HG03520 (cell line): ENCODE results near the gene CYP26C1.

Source experiments
- ATAC-seq: cut with Tn5 transposase; IDR thresholded peaks from one replicate; pipeline ENCODE4 v1.9.1; 2021; ENCODE audit warnings: mild to moderate bottlenecking, moderate library complexity; ENCODE audit not compliant: unreplicated experiment

Gene CYP26C1, protein sequence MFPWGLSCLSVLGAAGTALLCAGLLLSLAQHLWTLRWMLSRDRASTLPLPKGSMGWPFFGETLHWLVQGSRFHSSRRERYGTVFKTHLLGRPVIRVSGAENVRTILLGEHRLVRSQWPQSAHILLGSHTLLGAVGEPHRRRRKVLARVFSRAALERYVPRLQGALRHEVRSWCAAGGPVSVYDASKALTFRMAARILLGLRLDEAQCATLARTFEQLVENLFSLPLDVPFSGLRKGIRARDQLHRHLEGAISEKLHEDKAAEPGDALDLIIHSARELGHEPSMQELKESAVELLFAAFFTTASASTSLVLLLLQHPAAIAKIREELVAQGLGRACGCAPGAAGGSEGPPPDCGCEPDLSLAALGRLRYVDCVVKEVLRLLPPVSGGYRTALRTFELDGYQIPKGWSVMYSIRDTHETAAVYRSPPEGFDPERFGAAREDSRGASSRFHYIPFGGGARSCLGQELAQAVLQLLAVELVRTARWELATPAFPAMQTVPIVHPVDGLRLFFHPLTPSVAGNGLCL

GRCh38 chr10:93059975-93060886 is at the start of gene CYP26C1:
Gene CYP26C1 (plus strand): TSS chr10:93060798. CDS start chr10:93061264, 466 bp downstream.
- no peak for ATAC-seq

GRCh38 chr10:93015722-93016121 is 44.9 kb upstream of the CYP26C1 start:
- no peak for ATAC-seq

- no peak for ATAC-seq
Observed at GRCh38 chr10:93023013-93023650, 37.5 kb upstream of the CYP26C1 start.

GRCh38 chr10:93026072-93026471 is 34.5 kb upstream of the CYP26C1 start:
- no peak for ATAC-seq

DNA sequence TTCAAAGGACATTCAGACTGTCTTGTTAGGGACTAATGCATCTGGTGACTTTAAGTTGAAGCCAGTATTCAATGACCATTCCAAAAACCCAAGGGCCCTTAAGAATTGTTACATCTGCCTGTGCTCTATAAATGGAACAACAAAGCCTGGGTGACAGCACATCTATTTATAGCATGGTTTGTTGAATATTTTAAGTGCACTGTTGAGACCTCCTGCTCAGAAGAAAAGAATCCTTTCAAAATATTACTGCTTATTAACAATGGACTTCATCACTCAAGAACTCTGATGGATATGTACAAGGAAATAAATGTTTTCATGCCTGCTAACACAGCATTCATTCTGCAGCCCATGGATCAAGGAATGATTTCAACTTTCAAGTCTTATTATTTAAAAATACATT is 33.1 kb upstream of the CYP26C1 start:
- ATAC-seq = no peak

DNA sequence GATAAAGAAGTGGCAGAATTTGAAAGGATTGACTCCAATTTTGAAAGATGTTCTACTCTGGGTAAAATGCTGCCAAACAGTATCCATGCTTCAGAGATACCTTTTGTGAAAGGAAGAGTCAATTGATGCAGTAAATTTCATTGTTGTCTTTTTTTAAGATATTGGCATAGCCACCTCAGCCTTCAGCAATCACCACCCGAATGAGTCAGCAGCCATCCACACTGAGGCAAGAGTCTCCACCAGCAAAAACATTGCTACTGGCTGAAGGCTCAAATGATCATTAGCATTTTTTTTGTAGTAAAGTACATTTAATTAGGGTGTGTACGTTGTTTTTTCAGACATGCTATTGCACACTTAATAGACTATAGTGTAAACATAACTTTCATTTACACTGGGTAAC is 31.7 kb upstream of the CYP26C1 start:
- no peak for ATAC-seq

GRCh38 chr10:93030409-93030808 is 30.2 kb upstream of the CYP26C1 start:
- ATAC-seq = no peak

- ATAC-seq = no peak
Observed at GRCh38 chr10:93032105-93032808, 28.3 kb upstream of the CYP26C1 start.

GRCh38 chr10:93032809-93033137 is 27.8 kb upstream of the CYP26C1 start:
- no peak for ATAC-seq

- no peak for ATAC-seq
Observed at GRCh38 chr10:93034426-93034825, 26.2 kb upstream of the CYP26C1 start.

DNA sequence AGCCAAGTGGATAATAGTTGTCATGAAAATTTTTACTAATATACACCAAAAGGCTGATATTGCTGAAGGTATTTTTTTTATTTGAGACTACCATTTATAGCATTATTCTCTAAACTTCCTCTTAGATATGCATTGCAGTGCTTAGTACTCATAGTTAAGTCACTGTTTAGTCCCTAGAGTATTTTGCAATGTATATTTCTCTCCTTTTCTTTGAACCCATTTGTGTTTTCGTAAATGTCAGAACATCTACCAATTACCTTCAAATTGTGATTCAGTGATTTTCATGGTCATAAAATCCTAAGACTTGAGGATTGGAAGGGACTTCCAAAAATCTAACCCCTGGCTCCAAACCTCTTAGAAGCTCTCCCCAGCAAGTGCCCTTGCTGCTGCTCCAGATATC is 21.5 kb upstream of the CYP26C1 start:
- ATAC-seq = no peak

- no peak for ATAC-seq
Observed at GRCh38 chr10:93039721-93040120, 20.9 kb upstream of the CYP26C1 start.

GRCh38 chr10:93054486-93054885 is 6.1 kb upstream of the CYP26C1 start:
- no peak for ATAC-seq

DNA sequence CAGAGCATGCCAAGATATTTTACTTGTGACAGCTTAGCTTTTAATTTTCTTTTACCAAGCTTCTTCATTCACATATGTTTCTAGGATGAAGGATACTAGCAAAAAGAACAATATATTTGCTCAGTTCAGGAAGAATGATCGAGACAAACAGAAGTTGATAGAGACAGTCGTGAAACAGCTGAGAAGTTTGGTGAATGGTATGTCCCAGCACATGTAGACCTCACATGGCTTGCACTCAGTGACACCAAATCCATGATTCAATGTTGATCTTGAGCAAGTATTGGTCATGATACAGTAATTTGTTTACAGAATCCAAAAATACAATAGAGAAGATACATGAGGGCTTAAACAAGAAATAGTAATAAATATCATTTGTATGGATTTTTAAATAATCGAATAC is 2.5 kb upstream of the CYP26C1 start:
- ATAC-seq = no peak

DNA sequence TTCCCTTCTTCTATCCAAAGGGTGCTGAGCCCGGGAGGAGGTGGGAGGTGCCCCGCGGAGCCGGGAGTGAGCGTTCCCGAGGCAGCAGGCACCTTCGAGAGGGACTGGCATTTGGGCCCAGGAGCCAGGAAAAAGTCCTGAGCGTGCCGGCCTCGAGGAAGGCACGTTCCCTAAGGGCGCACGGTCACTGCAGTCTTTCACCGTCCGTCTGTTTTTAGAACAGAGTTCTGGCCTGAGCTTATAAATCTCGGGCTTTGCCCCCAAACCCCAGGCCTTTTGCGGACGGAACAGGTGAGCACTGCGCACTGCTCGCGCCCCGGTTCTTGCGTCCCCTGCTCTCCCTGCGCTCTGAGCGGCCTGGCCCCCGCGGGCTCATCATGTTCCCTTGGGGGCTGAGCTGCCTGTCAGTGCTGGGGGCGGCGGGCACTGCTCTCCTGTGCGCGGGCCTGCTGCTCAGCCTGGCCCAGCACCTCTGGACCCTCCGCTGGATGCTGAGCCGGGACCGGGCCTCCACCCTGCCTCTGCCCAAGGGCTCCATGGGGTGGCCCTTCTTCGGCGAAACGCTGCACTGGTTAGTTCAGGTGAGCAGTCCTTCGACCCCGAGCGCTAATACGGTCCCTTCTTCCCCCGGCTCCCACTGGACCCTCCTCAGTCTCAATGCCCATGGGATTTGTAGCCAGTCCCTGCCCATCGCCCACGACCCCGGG is 442 bp downstream of the CYP26C1 start:
- ATAC-seq = no peak

DNA sequence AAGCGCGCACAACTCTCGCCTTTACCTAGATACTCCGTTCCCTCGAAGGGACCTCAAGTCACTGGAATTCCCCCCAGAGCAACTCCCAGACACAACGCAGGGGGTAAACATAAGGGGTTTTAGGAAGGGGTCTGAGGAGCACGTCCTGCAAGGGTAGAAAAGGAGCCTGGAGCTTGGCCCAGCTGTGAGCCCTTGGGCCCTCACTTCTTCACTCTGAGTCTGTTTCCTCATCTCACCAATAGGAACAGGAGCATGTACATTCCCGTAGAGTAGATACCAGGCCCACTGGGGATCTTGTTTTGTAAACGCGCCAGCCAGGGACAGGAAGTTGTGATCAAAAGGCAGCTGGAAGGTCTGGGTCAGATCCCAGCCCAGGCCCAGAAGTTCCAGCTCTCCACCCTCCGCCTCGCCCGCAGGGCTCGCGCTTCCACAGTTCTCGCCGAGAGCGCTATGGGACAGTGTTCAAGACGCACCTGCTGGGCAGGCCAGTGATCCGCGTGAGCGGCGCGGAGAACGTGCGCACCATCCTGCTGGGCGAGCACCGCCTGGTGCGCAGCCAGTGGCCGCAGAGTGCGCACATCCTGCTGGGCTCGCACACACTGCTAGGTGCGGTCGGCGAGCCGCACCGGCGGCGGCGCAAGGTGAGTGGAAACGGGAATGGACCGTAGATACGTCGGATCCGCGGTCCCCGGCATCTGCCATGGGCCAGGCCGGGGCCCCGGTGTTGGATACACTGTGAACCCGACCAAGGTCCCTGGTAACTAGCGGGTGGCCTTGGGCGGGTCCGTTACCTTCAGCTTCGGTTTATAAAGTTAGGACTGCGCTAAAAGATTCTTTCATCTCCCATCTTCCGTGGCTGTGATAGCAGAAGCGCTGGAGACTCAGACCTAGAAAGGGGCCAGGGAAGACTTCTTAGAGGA is 1.3 kb downstream of the CYP26C1 start:
- ATAC-seq = no peak

GRCh38 chr10:93062514-93063143 is 2.0 kb downstream of the CYP26C1 start:
- ATAC-seq = no peak

DNA sequence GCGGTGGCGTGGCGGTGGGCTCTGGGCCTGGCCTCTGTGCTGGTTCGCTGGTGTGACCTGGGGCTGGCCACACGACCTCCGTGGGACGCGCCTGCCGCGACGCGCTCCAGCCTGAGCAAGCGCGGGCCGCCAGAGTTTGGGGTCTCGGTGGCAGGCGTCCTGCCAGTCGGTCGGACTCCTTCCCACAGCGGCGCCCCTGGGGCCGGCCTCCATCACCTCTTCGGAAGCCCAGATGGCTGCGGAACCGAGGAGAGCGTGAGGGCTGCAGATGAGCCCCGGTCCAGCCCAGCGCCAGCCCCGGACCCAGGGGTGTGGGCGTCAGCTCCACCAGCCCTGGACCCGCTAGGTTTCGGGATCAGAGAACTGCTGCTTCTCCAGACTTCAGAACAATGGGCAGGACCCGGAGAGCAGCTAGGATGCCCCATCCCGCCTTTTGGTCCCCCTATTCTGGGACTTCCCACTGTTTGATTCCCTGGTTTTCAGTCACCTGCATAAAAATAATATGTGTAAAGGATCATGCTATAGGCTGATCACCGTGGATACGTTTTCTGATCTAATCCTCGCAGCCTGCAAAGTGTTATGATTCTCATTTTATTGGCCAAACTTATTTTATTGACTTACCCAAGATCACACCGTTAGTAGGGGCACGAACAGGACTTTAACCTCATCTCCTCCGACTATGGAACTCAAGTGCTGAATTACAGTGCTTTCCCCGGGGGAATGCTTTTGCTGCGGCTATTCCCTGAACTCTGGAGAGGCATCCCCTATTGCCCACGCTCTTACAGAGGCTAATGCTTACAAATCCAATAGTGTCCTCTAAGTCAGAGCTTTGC is 2.8 kb downstream of the CYP26C1 start:
- no peak for ATAC-seq
